ENCODE data around the gene MTMR1. TPM values are rescaled to one million over a fixed set of nuclear protein-coding genes. Genes with fewer than 3 reads are reported as not detected.

MTMR1 gene
- total RNA-seq, 1 donor from 2014 or later, result 28.4 TPM

DNA sequence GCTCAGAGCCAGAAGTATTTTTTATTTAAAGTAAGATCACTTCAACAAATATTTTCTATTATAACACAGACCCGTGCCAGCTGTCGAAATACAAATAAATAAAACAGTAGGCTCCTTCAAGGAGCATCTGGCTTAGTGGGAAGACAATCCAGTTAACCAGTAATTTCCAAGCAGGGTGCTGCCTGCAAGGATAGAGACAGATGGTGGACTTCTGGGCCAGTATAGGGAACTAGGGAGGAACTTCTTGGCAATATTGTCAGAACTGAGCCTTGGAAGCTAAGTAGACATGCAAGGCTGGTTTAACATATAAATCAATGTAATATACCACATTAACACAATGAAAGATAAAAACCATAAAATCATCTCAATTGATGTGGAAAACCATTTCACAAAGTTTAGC lies 17.0 kb upstream of the MTMR1 start:
- H3K27me3 Mint-ChIP-seq, result peaks cover 10% of the 10 kb centered on the region
- no peaks in the 10 kb centered on the region for H3K4me1 Mint-ChIP-seq (ENCODE audit: low read depth)
- TF ChIP-seq, protein P1, sequence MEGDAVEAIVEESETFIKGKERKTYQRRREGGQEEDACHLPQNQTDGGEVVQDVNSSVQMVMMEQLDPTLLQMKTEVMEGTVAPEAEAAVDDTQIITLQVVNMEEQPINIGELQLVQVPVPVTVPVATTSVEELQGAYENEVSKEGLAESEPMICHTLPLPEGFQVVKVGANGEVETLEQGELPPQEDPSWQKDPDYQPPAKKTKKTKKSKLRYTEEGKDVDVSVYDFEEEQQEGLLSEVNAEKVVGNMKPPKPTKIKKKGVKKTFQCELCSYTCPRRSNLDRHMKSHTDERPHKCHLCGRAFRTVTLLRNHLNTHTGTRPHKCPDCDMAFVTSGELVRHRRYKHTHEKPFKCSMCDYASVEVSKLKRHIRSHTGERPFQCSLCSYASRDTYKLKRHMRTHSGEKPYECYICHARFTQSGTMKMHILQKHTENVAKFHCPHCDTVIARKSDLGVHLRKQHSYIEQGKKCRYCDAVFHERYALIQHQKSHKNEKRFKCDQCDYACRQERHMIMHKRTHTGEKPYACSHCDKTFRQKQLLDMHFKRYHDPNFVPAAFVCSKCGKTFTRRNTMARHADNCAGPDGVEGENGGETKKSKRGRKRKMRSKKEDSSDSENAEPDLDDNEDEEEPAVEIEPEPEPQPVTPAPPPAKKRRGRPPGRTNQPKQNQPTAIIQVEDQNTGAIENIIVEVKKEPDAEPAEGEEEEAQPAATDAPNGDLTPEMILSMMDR (IDR thresholded peaks at IDR 0.05; ENCODE audit: unreplicated experiment), result no peak

DNA sequence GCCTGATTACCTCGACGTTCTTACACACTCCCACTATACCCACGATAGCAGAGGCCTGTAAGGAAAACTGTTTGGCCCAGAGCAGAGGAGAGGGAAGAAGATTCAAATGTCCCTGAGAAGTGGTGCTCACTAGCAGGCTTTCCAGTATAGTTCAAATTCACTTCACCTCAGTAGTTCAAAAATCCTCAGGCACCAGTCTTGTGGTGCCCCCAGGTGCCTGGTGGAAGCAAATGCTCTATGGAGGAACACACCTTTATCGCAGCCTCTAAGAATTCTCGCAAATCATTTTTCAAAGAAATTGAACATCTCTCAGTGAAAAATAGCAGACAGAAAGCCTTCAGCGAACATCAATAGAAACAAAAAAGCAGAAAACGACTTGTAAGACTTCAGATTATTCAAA lies 12.2 kb upstream of the MTMR1 start:
- TF ChIP-seq, protein P1 (IDR thresholded peaks at IDR 0.05; ENCODE audit: unreplicated experiment), result peak; percentile 50
- H3K4me1 Mint-ChIP-seq (ENCODE audit: low read depth), result no peaks in the 10 kb centered on the region
- H3K4me3 Mint-ChIP-seq (ENCODE audit: low read depth), result no peak overlapping the region
- DNase-seq (ENCODE audit: low spot score, unreplicated experiment), result no peak
- peaks cover 21% of the 10 kb centered on the region for H3K9me3 Mint-ChIP-seq (ENCODE audit: low read depth)
- peaks cover 10% of the 10 kb centered on the region for H3K27me3 Mint-ChIP-seq
- H3K27ac Mint-ChIP-seq, result no peak overlapping the region
- H3K36me3 Mint-ChIP-seq (ENCODE audit: insufficient read depth), result no peaks in the 10 kb centered on the region

More for the DNA sequence above, 17.0 kb upstream of the MTMR1 start:
- no peak overlapping the region for H3K27ac Mint-ChIP-seq
- peaks cover 23% of the 10 kb centered on the region for H3K9me3 Mint-ChIP-seq (ENCODE audit: low read depth)
- H3K36me3 Mint-ChIP-seq (ENCODE audit: insufficient read depth), result peaks cover 2% of the 10 kb centered on the region
- no peak for DNase-seq (ENCODE audit: low spot score, unreplicated experiment)
- H3K4me3 Mint-ChIP-seq (ENCODE audit: low read depth), result no peak overlapping the region

DNA sequence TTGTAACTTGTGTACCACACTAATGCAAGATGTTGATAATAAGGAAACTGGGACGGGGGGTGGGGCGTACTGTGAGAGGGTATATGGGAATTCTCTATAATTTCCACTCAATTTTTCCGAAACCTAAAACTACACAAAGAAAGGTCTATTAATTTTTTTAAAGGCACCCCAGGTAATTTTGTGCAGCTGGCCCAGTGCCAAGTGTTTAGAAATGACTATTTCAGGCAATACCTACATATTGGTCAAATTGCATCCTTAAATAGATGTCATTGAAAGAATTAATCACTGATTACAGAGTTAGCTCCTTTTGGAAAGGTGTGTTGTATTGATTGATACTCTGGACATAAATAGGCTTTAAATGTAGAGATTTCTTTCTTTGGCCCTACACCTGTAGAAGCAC lies 10.1 kb upstream of the MTMR1 start:
- H3K27me3 Mint-ChIP-seq, result peaks cover 10% of the 10 kb centered on the region
- H3K36me3 Mint-ChIP-seq (ENCODE audit: insufficient read depth), result no peaks in the 10 kb centered on the region
- TF ChIP-seq, protein P1 (IDR thresholded peaks at IDR 0.05; ENCODE audit: unreplicated experiment), result no peak
- H3K4me1 Mint-ChIP-seq (ENCODE audit: low read depth), result no peaks in the 10 kb centered on the region
- DNase-seq (ENCODE audit: low spot score, unreplicated experiment), result no peak
- H3K27ac Mint-ChIP-seq, result no peak overlapping the region
- H3K4me3 Mint-ChIP-seq (ENCODE audit: low read depth), result no peak overlapping the region
- H3K9me3 Mint-ChIP-seq (ENCODE audit: low read depth), result peaks cover 17% of the 10 kb centered on the region

DNA sequence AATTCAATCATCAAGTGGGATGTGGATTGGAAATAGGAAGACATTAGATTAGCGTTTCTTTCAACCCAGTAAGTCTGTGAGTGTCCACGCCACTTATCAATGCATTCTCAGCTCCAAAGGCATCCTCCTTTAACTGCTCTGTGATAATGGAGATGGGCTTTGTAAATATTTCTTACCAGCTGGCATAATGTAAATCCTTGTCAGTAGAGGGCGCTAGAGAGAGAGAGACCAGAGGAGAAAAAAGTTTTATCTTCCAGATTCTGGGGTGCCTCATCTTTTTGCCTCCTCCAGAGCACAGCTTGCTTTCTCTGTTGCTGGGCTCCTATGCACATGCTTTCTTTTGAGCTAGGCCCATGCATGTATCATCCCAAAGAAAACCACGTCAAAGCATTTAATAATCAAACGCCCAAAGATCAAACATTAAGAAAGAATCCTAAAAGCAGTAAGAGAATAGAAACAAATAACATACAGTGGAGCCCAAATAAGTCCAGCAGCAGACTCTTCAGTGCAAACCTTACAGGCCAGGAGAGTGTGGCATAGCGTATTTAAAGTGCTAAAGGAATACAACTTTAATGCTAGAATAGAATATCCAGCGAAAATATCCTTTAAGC lies 9.6 kb upstream of the MTMR1 start:
- DNase-seq (ENCODE audit: low spot score, unreplicated experiment), result no peak
- Mint-ChIP-seq H3K4me3 (ENCODE audit: low read depth) (no peak overlapping the region), H3K9me3 (ENCODE audit: low read depth) (peaks cover 17% of the 10 kb centered on the region), H3K27me3 (peaks cover 6% of the 10 kb centered on the region), H3K4me1 (ENCODE audit: low read depth) (no peaks in the 10 kb centered on the region), H3K27ac (no peak overlapping the region), H3K36me3 (ENCODE audit: insufficient read depth) (no peaks in the 10 kb centered on the region)
- TF ChIP-seq, protein P1 (IDR thresholded peaks at IDR 0.05; ENCODE audit: unreplicated experiment), result peak; percentile 57

DNA sequence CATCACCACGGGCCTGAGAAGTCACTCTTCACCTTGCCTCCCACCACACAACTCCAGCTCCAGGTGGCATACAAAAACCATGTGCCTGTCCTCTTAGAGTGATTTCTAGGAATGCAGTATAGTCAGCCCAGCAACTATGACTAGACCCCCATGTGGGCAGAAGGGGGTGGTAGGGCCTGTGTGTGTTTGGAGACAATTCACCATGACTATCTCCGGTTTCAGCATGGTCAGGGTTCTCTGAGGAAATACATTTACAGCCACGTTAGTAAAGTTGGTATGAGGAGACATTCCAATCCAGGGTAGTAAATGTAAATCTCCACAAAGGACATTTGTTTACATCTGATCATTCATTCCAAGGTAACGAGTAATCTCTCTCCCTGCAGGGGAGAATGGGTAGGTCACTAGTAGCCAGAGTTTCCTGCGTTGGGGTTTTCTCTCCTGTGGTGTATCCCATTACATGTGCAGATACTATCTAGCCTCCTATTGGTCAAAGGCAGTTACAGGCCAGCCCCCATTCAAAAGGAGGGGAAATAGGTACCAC lies 4.2 kb upstream of the MTMR1 start:
- Mint-ChIP-seq H3K27me3 (no peaks in the 10 kb centered on the region), H3K9me3 (ENCODE audit: low read depth) (peaks cover 11% of the 10 kb centered on the region), H3K4me3 (ENCODE audit: low read depth) (no peak overlapping the region), H3K27ac (no peak overlapping the region), H3K36me3 (ENCODE audit: insufficient read depth) (no peaks in the 10 kb centered on the region), H3K4me1 (ENCODE audit: low read depth) (no peaks in the 10 kb centered on the region)
- TF ChIP-seq, protein P1 (IDR thresholded peaks at IDR 0.05; ENCODE audit: unreplicated experiment), result no peak
- no peak for DNase-seq (ENCODE audit: low spot score, unreplicated experiment)
